HFF-Myc (cell line): ENCODE data around the gene SPCS3.

Experiments
- DNase-seq: peaks from one replicate; pipeline ENCODE4 v3.0.0-alpha.2; 2011; ENCODE audit warnings: low read depth; ENCODE audit errors: extremely low read depth
- H3K4me3 ChIP-seq: replicated peaks from 2 replicates; pipeline ENCODE4 v1.5.1; 2011; ENCODE audit warnings: low read depth, mild to moderate bottlenecking, control low read depth, low read length
- CTCF ChIP-seq: IDR thresholded peaks from 2 replicates; pipeline ENCODE4 v1.5.1; 2012; ENCODE audit warnings: mild to moderate bottlenecking, low read depth, low read length, control low read depth; ENCODE audit errors: missing control alignments

SPCS3 gene

GRCh38 chr4:176380352-176381157 lies 60.8 kb downstream of the SPCS3 start:
- TF ChIP-seq CTCF = no peak
- no peak for DNase-seq
- H3K4me3 ChIP-seq = no peak overlapping the region
